Tibial nerve (tissue), 4 donors: ENCODE measurements around the gene DCTD.

Experiments
- EP300 ChIP-seq, 2 donors: sonication (generic); formaldehyde crosslinking; IDR thresholded peaks; one replicate each; pipeline ENCODE4 v1.6.1; 2017; ENCODE audit warnings: antibody characterized with exemption in 2 of 2, mild to moderate bottlenecking in 1 of 2
- POLR2A ChIP-seq, 2 donors: fragments of 450-650 bp; IDR thresholded peaks; one replicate each; pipeline ENCODE4 v1.6.1; 2017; ENCODE audit warnings: antibody characterized with exemption in 2 of 2, mild to moderate bottlenecking in 2 of 2, moderate library complexity in 2 of 2
- TF ChIP-seq, protein P1 (sequence below), 5 experiments: fragments of 200-600 bp in 3 of 5; fragments of 450-650 bp in 2 of 5; sonication (generic) in 3 of 5; IDR thresholded peaks; one replicate each; pipeline ENCODE4 v1.5.1; 2016 to 2019; ENCODE audit warnings: antibody characterized with exemption in 5 of 5, mild to moderate bottlenecking in 3 of 5, moderate library complexity in 2 of 5

DNA sequence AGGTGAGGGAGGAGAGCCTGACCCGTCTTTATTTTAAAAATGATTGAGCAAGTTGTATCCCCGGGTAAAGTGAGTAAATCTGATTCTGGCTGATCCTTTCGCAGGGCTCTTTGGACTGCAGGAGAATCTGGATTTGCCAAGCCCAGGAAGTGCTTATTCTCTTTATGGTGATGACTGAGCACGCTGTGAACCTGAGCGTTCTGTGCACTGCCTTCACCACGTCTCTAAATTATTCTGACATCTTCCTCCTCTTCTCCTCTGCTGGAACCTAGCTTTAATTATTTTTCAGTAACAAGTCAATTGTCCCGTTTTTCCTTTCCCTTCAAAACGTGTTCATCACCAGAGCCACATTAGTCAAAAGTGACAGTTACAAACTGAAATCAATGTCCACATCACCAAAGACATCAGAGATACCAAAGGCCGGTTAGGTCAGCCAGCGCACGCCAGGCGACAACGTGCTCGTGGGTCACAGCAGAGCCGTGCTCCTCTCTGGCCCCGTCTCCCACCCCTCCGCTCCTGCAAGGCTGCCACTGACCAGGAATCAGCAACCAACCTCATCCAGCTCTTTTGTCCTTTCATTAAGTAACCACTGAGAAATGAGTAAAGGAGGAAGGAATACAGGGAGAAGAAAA lies 74.3 kb downstream of the DCTD start:
- no peak for TF ChIP-seq EP300 (IDR thresholded peaks at IDR 0.05)
- TF ChIP-seq, protein P1, sequence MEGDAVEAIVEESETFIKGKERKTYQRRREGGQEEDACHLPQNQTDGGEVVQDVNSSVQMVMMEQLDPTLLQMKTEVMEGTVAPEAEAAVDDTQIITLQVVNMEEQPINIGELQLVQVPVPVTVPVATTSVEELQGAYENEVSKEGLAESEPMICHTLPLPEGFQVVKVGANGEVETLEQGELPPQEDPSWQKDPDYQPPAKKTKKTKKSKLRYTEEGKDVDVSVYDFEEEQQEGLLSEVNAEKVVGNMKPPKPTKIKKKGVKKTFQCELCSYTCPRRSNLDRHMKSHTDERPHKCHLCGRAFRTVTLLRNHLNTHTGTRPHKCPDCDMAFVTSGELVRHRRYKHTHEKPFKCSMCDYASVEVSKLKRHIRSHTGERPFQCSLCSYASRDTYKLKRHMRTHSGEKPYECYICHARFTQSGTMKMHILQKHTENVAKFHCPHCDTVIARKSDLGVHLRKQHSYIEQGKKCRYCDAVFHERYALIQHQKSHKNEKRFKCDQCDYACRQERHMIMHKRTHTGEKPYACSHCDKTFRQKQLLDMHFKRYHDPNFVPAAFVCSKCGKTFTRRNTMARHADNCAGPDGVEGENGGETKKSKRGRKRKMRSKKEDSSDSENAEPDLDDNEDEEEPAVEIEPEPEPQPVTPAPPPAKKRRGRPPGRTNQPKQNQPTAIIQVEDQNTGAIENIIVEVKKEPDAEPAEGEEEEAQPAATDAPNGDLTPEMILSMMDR (IDR thresholded peaks at IDR 0.05): no peak
- TF ChIP-seq POLR2A (IDR thresholded peaks at IDR 0.05): no peak
